NK-92 treated with Interleukin-12 subunit alpha and Interleukin-12 subunit beta, amount 100 ng/mL, for 24 hours (cell line): ENCODE data around the gene ID1.

Source experiments
- DNase-seq: peaks from one replicate; lab custom pipeline; 2025; lab: John Stamatoyannopoulos, UW

ID1 gene

GRCh38 chr20:31605031-31605901 lies at the start of gene ID1:
Gene ID1, plus strand, starts transcription at chr20:31605289. Its CDS starts 99 bp downstream, at chr20:31605388.
- peak; percentile 57 for DNase-seq

- DNase-seq: no peak
Measured at GRCh38 chr20:31559704-31560093, 45.4 kb upstream of the ID1 start.

- DNase-seq: peak; percentile 37
Measured at GRCh38 chr20:31560094-31560745, 44.9 kb upstream of the ID1 start.

GRCh38 chr20:31560746-31561598 lies 44.1 kb upstream of the ID1 start:
- no peak for DNase-seq

- DNase-seq: no peak
Measured at GRCh38 chr20:31562241-31562640, 42.8 kb upstream of the ID1 start.

- no peak for DNase-seq
Measured at GRCh38 chr20:31564284-31564683, 40.8 kb upstream of the ID1 start.

GRCh38 chr20:31565699-31566318 lies 39.3 kb upstream of the ID1 start:
- DNase-seq: no peak

GRCh38 chr20:31566319-31566657 lies 38.8 kb upstream of the ID1 start:
- no peak for DNase-seq

- no peak for DNase-seq
Measured at GRCh38 chr20:31566658-31567379, 38.3 kb upstream of the ID1 start.

GRCh38 chr20:31567380-31567720 lies 37.7 kb upstream of the ID1 start:
- DNase-seq: no peak

- no peak for DNase-seq
Measured at GRCh38 chr20:31568041-31568731, 36.9 kb upstream of the ID1 start.

- no peak for DNase-seq
Measured at GRCh38 chr20:31568773-31569162, 36.3 kb upstream of the ID1 start.

GRCh38 chr20:31569163-31570020 lies 35.7 kb upstream of the ID1 start:
- DNase-seq: no peak

GRCh38 chr20:31570021-31570463 lies 35.0 kb upstream of the ID1 start:
- DNase-seq: no peak

- no peak for DNase-seq
Measured at GRCh38 chr20:31570735-31571617, 34.1 kb upstream of the ID1 start.

- DNase-seq: no peak
Measured at GRCh38 chr20:31572042-31572700, 32.9 kb upstream of the ID1 start.

GRCh38 chr20:31572701-31573554 lies 32.2 kb upstream of the ID1 start:
- DNase-seq: peak; percentile 84
